Neural cell (in vitro differentiated cells): ENCODE data around the gene PRADC1. TPM values are rescaled to one million over a fixed set of nuclear protein-coding genes. Genes with fewer than 3 reads are reported as not detected.

Experiments
- H2AFZ ChIP-seq: fragments of 200-600, 300-800 bp; sonication (generic), shearing (Covaris generic); 2 replicates; pipeline ENCODE4 v1.6.0; 2014; ENCODE audit warnings: low read depth, mild to moderate bottlenecking, antibody characterized with exemption, low read length, moderate library complexity
- H3F3A ChIP-seq: fragments of 200-600 bp; shearing (Covaris generic); 2 replicates; pipeline ENCODE4 v1.6.1; 2016; ENCODE audit warnings: mild to moderate bottlenecking, moderate library complexity, mixed read lengths, antibody characterized with exemption, low read length; ENCODE audit not compliant: insufficient read depth, poor library complexity, severe bottlenecking
- H3K27ac ChIP-seq: fragments of 200-600, 300-800 bp; sonication (generic), shearing (Covaris generic); 2 replicates; pipeline ENCODE4 v1.5.1; 2014; ENCODE audit warnings: mild to moderate bottlenecking, low read length, moderate library complexity
- H3K27me3 ChIP-seq: fragments of 300-800, 200-600 bp; sonication (generic), shearing (Covaris generic); 2 replicates; pipeline ENCODE4 v1.6.0; 2014; ENCODE audit warnings: mild to moderate bottlenecking, low read depth, low read length, moderate library complexity; ENCODE audit not compliant: insufficient read depth
- H3K36me3 ChIP-seq: fragments of 300-800, 200-600 bp; sonication (generic), shearing (Covaris generic); 2 replicates; pipeline ENCODE4 v1.5.1; 2014; ENCODE audit warnings: mild to moderate bottlenecking, antibody characterized with exemption, low read length, moderate library complexity; ENCODE audit not compliant: insufficient read depth
- H3K4me2 ChIP-seq: fragments of 300-800, 200-600 bp; sonication (generic), shearing (Covaris generic); 2 replicates; pipeline ENCODE4 v1.6.0; 2014; ENCODE audit warnings: mild to moderate bottlenecking, low read length
- H3K4me3 ChIP-seq: fragments of 300-800, 200-600 bp; sonication (generic), shearing (Covaris generic); 2 replicates; pipeline ENCODE4 v1.5.1; 2014; ENCODE audit warnings: mild to moderate bottlenecking, low read length, moderate library complexity
- H3K79me2 ChIP-seq: fragments of 200-600 bp; shearing (Covaris generic); replicated peaks from 2 replicates; pipeline ENCODE4 v1.6.0; 2014; ENCODE audit warnings: mild to moderate bottlenecking, low read length, moderate library complexity; ENCODE audit not compliant: insufficient read depth
- H3K9ac ChIP-seq: fragments of 300-800, 200-600 bp; sonication (generic), shearing (Covaris generic); 2 replicates; pipeline ENCODE4 v1.6.1; 2016; ENCODE audit warnings: mild to moderate bottlenecking, low read length, mixed read lengths
- H3K9me2 ChIP-seq: fragments of 200-600 bp; shearing (Covaris generic); 2 replicates; pipeline ENCODE4 v1.6.1; 2016; ENCODE audit warnings: mild to moderate bottlenecking, low read length, mixed read lengths; ENCODE audit not compliant: insufficient read depth
- H3K9me3 ChIP-seq: fragments of 200-600, 300-800 bp; sonication (generic), shearing (Covaris generic); 2 replicates; pipeline ENCODE4 v1.6.1; 2016; ENCODE audit warnings: mild to moderate bottlenecking, mixed run types, low read length, moderate library complexity, mixed read lengths
- H4K20me1 ChIP-seq: fragments of 200-600 bp; shearing (Covaris generic); 2 replicates; pipeline ENCODE4 v1.6.1; 2016; ENCODE audit warnings: mild to moderate bottlenecking, mixed run types; ENCODE audit not compliant: insufficient read depth
- CTCF ChIP-seq: fragments of 450-650 bp; IDR thresholded peaks from 2 replicates; pipeline ENCODE4 v1.5.1; 2014; ENCODE audit warnings: antibody characterized with exemption, mild to moderate bottlenecking, moderate library complexity; ENCODE audit not compliant: poor library complexity, severe bottlenecking
- EP300 ChIP-seq: fragments of 450-650 bp; conservative IDR thresholded peaks from 2 replicates; pipeline ENCODE4 v1.6.1; 2014; ENCODE audit warnings: antibody characterized with exemption, mild to moderate bottlenecking, moderate library complexity; ENCODE audit not compliant: poor library complexity, severe bottlenecking
- EZH2 ChIP-seq: fragments of 200-600, 300-800 bp; shearing (Covaris generic), sonication (generic); IDR thresholded peaks from 2 replicates; pipeline ENCODE4 v1.6.1; 2014; ENCODE audit warnings: antibody characterized with exemption, low read length, borderline replicate concordance, mild to moderate bottlenecking; ENCODE audit not compliant: insufficient read depth, poor library complexity, severe bottlenecking
- MXI1 ChIP-seq: fragments of 450-650 bp; conservative IDR thresholded peaks from 2 replicates; pipeline ENCODE4 v1.6.1; 2014; ENCODE audit warnings: antibody characterized with exemption, mild to moderate bottlenecking; ENCODE audit not compliant: poor library complexity, severe bottlenecking
- POLR2AphosphoS5 ChIP-seq: IDR thresholded peaks from 2 replicates; pipeline ENCODE4 v1.6.1; 2012
- RAD21 ChIP-seq: fragments of 450-650 bp; conservative IDR thresholded peaks from 2 replicates; pipeline ENCODE4 v1.6.1; 2014; ENCODE audit warnings: antibody characterized with exemption, mild to moderate bottlenecking, moderate library complexity
- REST ChIP-seq: IDR thresholded peaks from 2 replicates; pipeline ENCODE4 v1.6.1; 2012; ENCODE audit warnings: borderline replicate concordance
- SMC3 ChIP-seq: fragments of 450-650 bp; conservative IDR thresholded peaks from 2 replicates; pipeline ENCODE4 v1.6.1; 2014; ENCODE audit warnings: antibody characterized with exemption, mild to moderate bottlenecking, moderate library complexity; ENCODE audit not compliant: poor library complexity
- TAF1 ChIP-seq: IDR thresholded peaks from 2 replicates; pipeline ENCODE4 v1.6.1; 2012; ENCODE audit warnings: low read depth
- polyA plus RNA-seq: library from polyadenylated mRNA; depleted of rRNA; stranded (reverse); fragments of >200 nt; gene quantifications from 2 replicates; pipeline ENCODE4 v1.2.3, GENCODE V29; 2014

The PRADC1 gene
- polyA plus RNA-seq, 1 donor from 2014 or later = 36.5 TPM

- Histone ChIP-seq H3K27me3 (no peaks in the 10 kb centered on the region), H3K27ac (no peak overlapping the region), H2AFZ (no peak overlapping the region), H4K20me1 (no peaks in the 10 kb centered on the region), H3K9me2 (no peaks in the 10 kb centered on the region), H3K4me3 (no peak overlapping the region), H3K9me3 (no peaks in the 10 kb centered on the region), H3F3A (peaks cover under 1% of the 10 kb centered on the region), H3K9ac (no peak overlapping the region), H3K36me3 (no peaks in the 10 kb centered on the region), H3K4me2 (no peak overlapping the region), H3K79me2 (no peaks in the 10 kb centered on the region)
- TF ChIP-seq EP300 (no peak), CTCF (no peak), EZH2 (no peak), MXI1 (no peak), SMC3 (no peak), REST (no peak), POLR2AphosphoS5 (no peak), RAD21 (no peak), TAF1 (no peak)
Measured at GRCh38 chr2:73228631-73229030, 4.4 kb downstream of the PRADC1 start.

- TF ChIP-seq RAD21 (no peak), REST (no peak), CTCF (no peak), MXI1 (no peak), SMC3 (no peak), POLR2AphosphoS5 (no peak), EZH2 (no peak), EP300 (no peak), TAF1 (no peak)
- no peaks in the 10 kb centered on the region for H3K36me3 ChIP-seq
Measured at GRCh38 chr2:73227086-73227485, 6.0 kb downstream of the PRADC1 start.

More at GRCh38 chr2:73227086-73227485, 6.0 kb downstream of the PRADC1 start:
- Histone ChIP-seq H3K79me2 (no peaks in the 10 kb centered on the region), H3K9ac (no peak overlapping the region), H3K27ac (no peak overlapping the region), H3K4me3 (no peak overlapping the region), H3K9me3 (no peaks in the 10 kb centered on the region), H3K4me2 (no peak overlapping the region), H3K27me3 (no peaks in the 10 kb centered on the region), H2AFZ (no peak overlapping the region), H4K20me1 (no peaks in the 10 kb centered on the region), H3K9me2 (no peaks in the 10 kb centered on the region), H3F3A (no peaks in the 10 kb centered on the region)
